Caco-2 (cell line): ENCODE measurements around the gene MAP1LC3B2. TPM values are rescaled to one million over a fixed set of nuclear protein-coding genes. Genes with fewer than 3 reads are reported as not detected.

Experiments used
- BruUV-seq: library from RNA; stranded (reverse); fragments of 400-500 nt; replicated peaks from 2 replicates; lab custom pipeline; 2021; lab: Mats Ljungman, UMichigan
- CTCF ChIA-PET: fragments of 300-600 bp; sonication (Branson Sonifier 250); formaldehyde crosslinking; loops from one replicate; lab custom pipeline; 2022; ENCODE audit warnings: antibody characterized with exemption; lab: Charles Lee
- POLR2A ChIA-PET: fragments of 300-600 bp; sonication (Branson Sonifier 250); formaldehyde crosslinking; loops from one replicate; lab custom pipeline; 2022; ENCODE audit warnings: antibody characterized with exemption; lab: Charles Lee
- DNase-seq, 2 experiments: peaks; one replicate each; pipeline versions ENCODE4 v3.0.0 to v3.0.0-alpha.2; 2020 to 2022
- H3K27me3 ChIP-seq: replicated peaks from 2 replicates; pipeline ENCODE4 v1.6.0; 2011; ENCODE audit warnings: low read length; ENCODE audit not compliant: control insufficient read depth, insufficient read depth
- H3K36me3 ChIP-seq: 2 replicates; pipeline ENCODE4 v1.5.1; 2011; ENCODE audit warnings: low read length; ENCODE audit not compliant: control insufficient read depth, insufficient read depth
- H3K4me1 ChIP-seq: fragments of 250-450 bp; sonication (Bioruptor Pico); 2 replicates; pipeline ENCODE4 v1.5.1; 2020; ENCODE audit warnings: mild to moderate bottlenecking
- H3K4me3 ChIP-seq: 2 replicates; pipeline ENCODE4 v1.5.1; 2011; ENCODE audit warnings: low read depth, mild to moderate bottlenecking, control low read depth, low read length
- H3K9me3 ChIP-seq: fragments of 250-450 bp; sonication (Bioruptor Pico); 2 replicates; pipeline ENCODE4 v1.5.1; 2020; ENCODE audit warnings: mild to moderate bottlenecking, moderate library complexity
- H3K27ac Mint-ChIP-seq: one replicate; pipeline ENCODE4 v1.8.0; 2022; ENCODE audit warnings: mixed read lengths; ENCODE audit not compliant: unreplicated experiment
- H3K27me3 Mint-ChIP-seq: one replicate; pipeline ENCODE4 v1.8.0; 2022; ENCODE audit warnings: mixed read lengths; ENCODE audit not compliant: insufficient read depth, unreplicated experiment
- H3K36me3 Mint-ChIP-seq: one replicate; pipeline ENCODE4 v1.8.0; 2022; ENCODE audit warnings: mild to moderate bottlenecking, mixed read lengths; ENCODE audit not compliant: insufficient read depth, unreplicated experiment
- H3K4me1 Mint-ChIP-seq: one replicate; pipeline ENCODE4 v1.8.0; 2022; ENCODE audit warnings: low read depth, mixed read lengths; ENCODE audit not compliant: unreplicated experiment
- H3K4me3 Mint-ChIP-seq: one replicate; pipeline ENCODE4 v1.8.0; 2022; ENCODE audit warnings: mild to moderate bottlenecking, moderate library complexity, mixed read lengths; ENCODE audit not compliant: unreplicated experiment
- H3K9me3 Mint-ChIP-seq: one replicate; pipeline ENCODE4 v1.8.0; 2022; ENCODE audit warnings: mixed read lengths; ENCODE audit not compliant: unreplicated experiment
- intact Hi-C: fragments of 100-400 bp; cut with micrococcal nuclease; formaldehyde crosslinking; loops from one replicate; pipeline ENCODE4 v1.10.0; 2022; ENCODE audit not compliant: unreplicated experiment
- total RNA-seq: library from RNA; stranded (reverse); gene quantifications from 2 replicates; pipeline ENCODE4 v1.2.3, GENCODE V29; 2022
- TF ChIP-seq, protein P1 (sequence below), 2 experiments: fragments of 200-600 bp in 1 of 2; IDR thresholded peaks; 1 replicate in 1 of 2; 2 replicates in 1 of 2; pipeline versions ENCODE4 v1.5.1 to v1.8.0; 2011 to 2022; ENCODE audit warnings: antibody characterized with exemption in 1 of 2, control low read depth in 1 of 2, inconsistent platforms in 1 of 2, low read depth in 1 of 2, low read length in 1 of 2, mild to moderate bottlenecking in 1 of 2, moderate library complexity in 1 of 2; ENCODE audit not compliant: insufficient read depth in 1 of 2, severe bottlenecking in 1 of 2, unreplicated experiment in 1 of 2

MAP1LC3B2 gene
- total RNA-seq, 1 experiment from 2014 or later: not detected

DNA sequence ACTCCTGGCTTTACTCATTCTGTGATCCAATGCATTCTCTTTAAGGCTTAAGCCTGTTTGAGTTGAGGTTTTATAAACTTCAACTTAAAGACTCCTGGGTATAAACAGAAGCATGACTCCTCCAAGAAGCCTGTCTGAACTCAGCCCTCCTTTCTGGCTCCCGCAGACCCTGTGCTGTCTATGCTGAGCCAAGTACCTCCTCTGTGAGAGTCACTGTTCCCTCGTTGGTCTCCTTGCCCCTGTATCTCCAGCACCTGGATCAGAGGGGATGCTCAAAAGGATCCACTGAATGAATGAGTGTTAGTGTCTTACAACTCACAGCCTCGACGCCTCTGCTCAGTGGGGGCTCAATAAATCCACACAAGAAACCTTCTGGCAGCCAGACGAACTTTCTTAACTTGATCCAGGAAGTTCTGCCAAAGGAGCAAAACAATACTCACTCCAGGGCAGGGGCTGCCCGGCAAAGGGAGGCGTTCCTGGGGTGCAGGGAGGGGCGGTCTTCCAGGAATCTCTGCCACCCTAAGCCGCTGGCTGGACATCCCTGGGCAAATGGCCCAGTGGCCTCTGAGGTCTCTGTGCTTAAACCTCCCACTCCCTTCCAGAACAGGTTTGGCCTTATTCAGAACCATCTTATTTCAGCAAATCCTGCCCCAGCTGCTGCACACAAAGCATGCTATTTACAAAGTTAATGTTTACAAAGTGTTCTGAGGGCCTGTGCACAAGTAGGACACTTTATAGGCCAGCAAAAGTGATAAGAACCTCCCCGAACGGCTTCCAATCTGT is 32.9 kb downstream of the MAP1LC3B2 start:
- H3K4me1 Mint-ChIP-seq: peaks cover 35% of the 10 kb centered on the region

DNA sequence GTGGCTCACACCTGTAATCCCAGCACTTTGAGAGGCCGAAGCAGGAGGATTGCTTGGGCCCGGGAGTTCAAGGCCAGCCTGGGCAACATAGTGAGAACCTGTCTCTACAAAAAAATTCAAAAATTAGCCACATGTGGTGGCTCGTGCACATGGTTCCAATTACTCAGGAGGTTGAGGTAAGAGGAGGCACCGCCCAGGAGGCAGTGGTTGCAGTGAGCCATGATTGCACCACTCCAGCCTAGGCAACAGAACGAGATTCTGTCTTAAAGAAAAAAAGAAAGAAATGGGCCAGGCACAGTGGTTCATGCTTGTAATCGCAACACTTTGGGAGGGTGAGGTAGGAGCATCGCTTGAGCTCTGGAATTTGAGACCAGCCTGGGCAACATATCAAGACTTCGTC is 33.5 kb downstream of the MAP1LC3B2 start:
- Mint-ChIP-seq H3K36me3 (peaks cover 8% of the 10 kb centered on the region), H3K27me3 (no peaks in the 10 kb centered on the region), H3K9me3 (peaks cover 11% of the 10 kb centered on the region), H3K4me1 (peaks cover 30% of the 10 kb centered on the region), H3K27ac (peak overlapping the region; percentile 77), H3K4me3 (peak overlapping the region; percentile 49)
- POLR2A ChIA-PET: no interaction called here
- TF ChIP-seq, protein P1, sequence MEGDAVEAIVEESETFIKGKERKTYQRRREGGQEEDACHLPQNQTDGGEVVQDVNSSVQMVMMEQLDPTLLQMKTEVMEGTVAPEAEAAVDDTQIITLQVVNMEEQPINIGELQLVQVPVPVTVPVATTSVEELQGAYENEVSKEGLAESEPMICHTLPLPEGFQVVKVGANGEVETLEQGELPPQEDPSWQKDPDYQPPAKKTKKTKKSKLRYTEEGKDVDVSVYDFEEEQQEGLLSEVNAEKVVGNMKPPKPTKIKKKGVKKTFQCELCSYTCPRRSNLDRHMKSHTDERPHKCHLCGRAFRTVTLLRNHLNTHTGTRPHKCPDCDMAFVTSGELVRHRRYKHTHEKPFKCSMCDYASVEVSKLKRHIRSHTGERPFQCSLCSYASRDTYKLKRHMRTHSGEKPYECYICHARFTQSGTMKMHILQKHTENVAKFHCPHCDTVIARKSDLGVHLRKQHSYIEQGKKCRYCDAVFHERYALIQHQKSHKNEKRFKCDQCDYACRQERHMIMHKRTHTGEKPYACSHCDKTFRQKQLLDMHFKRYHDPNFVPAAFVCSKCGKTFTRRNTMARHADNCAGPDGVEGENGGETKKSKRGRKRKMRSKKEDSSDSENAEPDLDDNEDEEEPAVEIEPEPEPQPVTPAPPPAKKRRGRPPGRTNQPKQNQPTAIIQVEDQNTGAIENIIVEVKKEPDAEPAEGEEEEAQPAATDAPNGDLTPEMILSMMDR (IDR thresholded peaks at IDR 0.05; ENCODE audit: insufficient read depth in 1 of 2, low read depth in 1 of 2, low read length in 1 of 2, severe bottlenecking in 1 of 2, unreplicated experiment in 1 of 2): no peak
- Histone ChIP-seq H3K4me3 (no peak overlapping the region), H3K9me3 (no peaks in the 10 kb centered on the region), H3K4me1 (peaks cover 29% of the 10 kb centered on the region), H3K27me3 (no peaks in the 10 kb centered on the region), H3K36me3 (no peaks in the 10 kb centered on the region)
- intact Hi-C loops: loop anchor here (1.0 to 10.0 kb wide), 3 partner anchors 45 to 365 kb away; no protein-coding TSS in a partner anchor
- no peak for DNase-seq
- BruUV-seq: no TSS peak
- CTCF ChIA-PET: interaction anchor here (0.6 kb wide), 1 partner anchor 44 kb away, joined by 6 read pairs; no protein-coding TSS in a partner anchor

More for the DNA sequence above, 32.9 kb downstream of the MAP1LC3B2 start:
- Mint-ChIP-seq H3K27ac (peak overlapping the region; percentile 77), H3K36me3 (peaks cover 8% of the 10 kb centered on the region), H3K4me3 (peak overlapping the region; percentile 49), H3K27me3 (no peaks in the 10 kb centered on the region), H3K9me3 (peaks cover 18% of the 10 kb centered on the region)
- H3K36me3 ChIP-seq: no peaks in the 10 kb centered on the region
- TF ChIP-seq, protein P1 (IDR thresholded peaks at IDR 0.05; ENCODE audit: insufficient read depth in 1 of 2, low read depth in 1 of 2, low read length in 1 of 2, severe bottlenecking in 1 of 2, unreplicated experiment in 1 of 2): no peak
- DNase-seq: peak; percentile 65 to 70
- no peaks in the 10 kb centered on the region for H3K9me3 ChIP-seq
- H3K4me3 ChIP-seq: no peak overlapping the region
- peaks cover 30% of the 10 kb centered on the region for H3K4me1 ChIP-seq
- H3K27me3 ChIP-seq: no peaks in the 10 kb centered on the region
- TSS peak; percentile 74 for BruUV-seq
- intact Hi-C loops: loop anchor here (1.0 to 10.0 kb wide), 3 partner anchors 45 to 365 kb away; no protein-coding TSS in a partner anchor
- POLR2A ChIA-PET: no interaction called here
- CTCF ChIA-PET: interaction anchor here (0.6 kb wide), 1 partner anchor 45 kb away, joined by 6 read pairs; no protein-coding TSS in a partner anchor

DNA sequence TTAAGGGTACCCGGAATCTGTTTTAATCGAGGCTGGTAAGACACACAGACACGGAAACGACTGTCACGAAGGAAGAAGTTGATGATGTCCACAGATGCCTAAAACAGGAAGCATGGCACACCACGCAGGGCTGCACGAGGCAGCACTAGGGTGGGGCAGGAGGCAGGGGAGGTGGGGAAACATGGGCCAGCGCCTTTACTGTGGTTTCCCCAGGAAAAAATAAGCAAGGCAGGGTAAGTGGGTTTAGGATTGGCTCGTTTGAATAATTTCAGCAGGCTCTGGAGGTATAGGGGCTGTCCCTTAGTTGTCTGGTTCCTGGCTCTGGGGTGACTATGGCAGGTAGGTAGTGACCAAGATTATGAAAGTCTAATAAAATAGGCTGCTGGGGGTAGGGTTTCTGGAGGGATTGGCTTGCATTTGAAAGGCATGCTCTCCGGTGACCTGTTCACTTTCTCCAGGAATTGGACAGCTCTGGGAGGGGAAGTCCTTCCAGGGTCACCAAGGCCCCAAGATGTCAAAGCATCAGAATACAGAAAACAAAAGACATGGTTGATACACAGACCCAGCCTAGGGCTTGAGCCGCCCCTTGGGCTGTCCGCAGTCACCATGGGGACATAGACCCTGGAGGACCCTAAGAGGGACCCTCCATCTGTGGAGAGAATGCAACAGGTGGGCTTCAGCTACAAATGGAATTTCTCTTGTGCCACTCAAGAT is 35.3 kb downstream of the MAP1LC3B2 start:
- DNase-seq: no peak
- intact Hi-C loops: loop anchor here (5.0 to 10.0 kb wide), 3 partner anchors 170 to 363 kb away; partner anchors contain the start of gene MED13L
- Mint-ChIP-seq H3K27me3 (no peaks in the 10 kb centered on the region), H3K4me1 (peaks cover 48% of the 10 kb centered on the region), H3K36me3 (peaks cover 8% of the 10 kb centered on the region), H3K27ac (peak overlapping the region; percentile 3), H3K4me3 (no peak overlapping the region), H3K9me3 (no peaks in the 10 kb centered on the region)
- no peaks in the 10 kb centered on the region for H3K36me3 ChIP-seq
- TF ChIP-seq, protein P1 (IDR thresholded peaks at IDR 0.05; ENCODE audit: insufficient read depth in 1 of 2, low read depth in 1 of 2, low read length in 1 of 2, severe bottlenecking in 1 of 2, unreplicated experiment in 1 of 2): no peak
- BruUV-seq: no TSS peak
- POLR2A ChIA-PET: no interaction called here
- H3K4me3 ChIP-seq: no peak overlapping the region
- H3K9me3 ChIP-seq: no peaks in the 10 kb centered on the region
- peaks cover 46% of the 10 kb centered on the region for H3K4me1 ChIP-seq
- CTCF ChIA-PET: no interaction called here
- H3K27me3 ChIP-seq: no peaks in the 10 kb centered on the region
